Measurements from ENCODE around the gene DDAH1.

GRCh38 chr1:85290826-85291225 is 174.1 kb downstream of the DDAH1 start:
- TF ChIP-seq POLR2AphosphoS2 (conservative IDR thresholded peaks at IDR 0.05; ENCODE audit: low read length) (no peak), PBX3 (IDR thresholded peaks at IDR 0.05) (no peak), FOSL2 (IDR thresholded peaks at IDR 0.05) (no peak), FOSL2 (CRISPR knock-in tag; IDR thresholded peaks at IDR 0.05) (no peak), RFX5 (IDR thresholded peaks at IDR 0.05) (no peak), CTCF (IDR thresholded peaks at IDR 0.05) (no peak)
- TF ChIP-seq, protein P1, sequence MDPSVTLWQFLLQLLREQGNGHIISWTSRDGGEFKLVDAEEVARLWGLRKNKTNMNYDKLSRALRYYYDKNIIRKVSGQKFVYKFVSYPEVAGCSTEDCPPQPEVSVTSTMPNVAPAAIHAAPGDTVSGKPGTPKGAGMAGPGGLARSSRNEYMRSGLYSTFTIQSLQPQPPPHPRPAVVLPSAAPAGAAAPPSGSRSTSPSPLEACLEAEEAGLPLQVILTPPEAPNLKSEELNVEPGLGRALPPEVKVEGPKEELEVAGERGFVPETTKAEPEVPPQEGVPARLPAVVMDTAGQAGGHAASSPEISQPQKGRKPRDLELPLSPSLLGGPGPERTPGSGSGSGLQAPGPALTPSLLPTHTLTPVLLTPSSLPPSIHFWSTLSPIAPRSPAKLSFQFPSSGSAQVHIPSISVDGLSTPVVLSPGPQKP (IDR thresholded peaks at IDR 0.05; ENCODE audit: low read depth, low read length), result no peak
